Erythroblast (primary cell): ENCODE measurements around the gene TMEM33.

Experiments
- DNase-seq, 2 experiments: peaks; one replicate each; lab custom pipeline; 2025; lab: John Stamatoyannopoulos, UW
- GATA1 ChIP-seq: IDR thresholded peaks from 2 replicates; pipeline ENCODE4 v1.6.1; 2011; ENCODE audit warnings: low read depth, mild to moderate bottlenecking, control low read depth, low read length, moderate library complexity
- POLR2A ChIP-seq: IDR thresholded peaks from 2 replicates; pipeline ENCODE4 v1.6.1; 2011; ENCODE audit warnings: mild to moderate bottlenecking, low read length

TMEM33 gene

GRCh38 chr4:41964401-41964800 is 29.2 kb downstream of the TMEM33 start:
- no peak for TF ChIP-seq GATA1
- no peak for TF ChIP-seq POLR2A
- no peak for DNase-seq

GRCh38 chr4:41967392-41967791 is 32.2 kb downstream of the TMEM33 start:
- TF ChIP-seq GATA1 (no peak), POLR2A (no peak)
- no peak for DNase-seq

GRCh38 chr4:41969671-41970070 is 34.4 kb downstream of the TMEM33 start:
- no peak for DNase-seq
- TF ChIP-seq POLR2A (no peak), GATA1 (no peak)

GRCh38 chr4:41975341-41975740 is 40.1 kb downstream of the TMEM33 start:
- DNase-seq: no peak

GRCh38 chr4:41976775-41977516 is 41.7 kb downstream of the TMEM33 start:
- no peak for DNase-seq
- TF ChIP-seq GATA1 (no peak), POLR2A (no peak)

More at GRCh38 chr4:41975341-41975740, 40.1 kb downstream of the TMEM33 start:
- TF ChIP-seq GATA1 (no peak), POLR2A (no peak)

GRCh38 chr4:41977709-41978108 is 42.5 kb downstream of the TMEM33 start:
- DNase-seq: no peak
- TF ChIP-seq GATA1 (no peak), POLR2A (no peak)

GRCh38 chr4:41981456-41981855 is 46.2 kb downstream of the TMEM33 start, which contains the start of gene DCAF4L1:
DCAF4L1 (plus strand) TSS chr4:41981756; CDS start chr4:41981793, 37 bp downstream.
- no peak for DNase-seq
- TF ChIP-seq POLR2A (no peak), GATA1 (no peak)

- TF ChIP-seq POLR2A (no peak), GATA1 (no peak)
Measured at GRCh38 chr4:41982716-41983115, 47.5 kb downstream of the TMEM33 start.

GRCh38 chr4:41985151-41985550 is 49.9 kb downstream of the TMEM33 start:
- no peak for TF ChIP-seq GATA1
- TF ChIP-seq POLR2A: no peak
- DNase-seq: no peak

More at GRCh38 chr4:41982716-41983115, 47.5 kb downstream of the TMEM33 start:
- no peak for DNase-seq

GRCh38 chr4:41989994-41990364 is 54.8 kb downstream of the TMEM33 start:
- no peak for DNase-seq
- TF ChIP-seq POLR2A (no peak), GATA1 (no peak)

GRCh38 chr4:41990365-41991111 is 55.3 kb downstream of the TMEM33 start, which contains the start of gene SLC30A9:
SLC30A9 (plus strand) TSS chr4:41990530; CDS start chr4:41990652, 122 bp downstream.
- TF ChIP-seq POLR2A (peak; percentile 95), GATA1 (no peak)
- peak; percentile 96 to 97 for DNase-seq

- DNase-seq: peak; percentile 41 to 49
- TF ChIP-seq GATA1 (no peak), POLR2A (no peak)
Measured at GRCh38 chr4:41991916-41992767, 56.9 kb downstream of the TMEM33 start.

- TF ChIP-seq POLR2A: no peak
- no peak for TF ChIP-seq GATA1
- peak in 1 of 2 experiments; percentile 3 for DNase-seq
Measured at GRCh38 chr4:41992967-41993857, 58.0 kb downstream of the TMEM33 start.
